NCI-H1694 treated with DMSO at 0.1 percent for 48 hours (cell line): Measurements from ENCODE around the gene PRIM2.
"Not testable (repeated sequence)": the region's sequence is repeated elsewhere in the genome, so short reads cannot be mapped to it uniquely, and the experiment has no call there.

Source experiments
- DNase-seq: peaks from one replicate; lab custom pipeline; 2025; lab: John Stamatoyannopoulos, UW

PRIM2 gene

GRCh38 chr6:57365076-57365583 lies 47.7 kb downstream of the PRIM2 start:
- DNase-seq = not testable (repeated sequence)

GRCh38 chr6:57368965-57369731 lies 51.7 kb downstream of the PRIM2 start:
- not testable (repeated sequence) for DNase-seq

GRCh38 chr6:57371779-57372178 lies 54.3 kb downstream of the PRIM2 start:
- DNase-seq = not testable (repeated sequence)

- DNase-seq = not testable (repeated sequence)
These were observed 57.3 kb downstream of the PRIM2 start for GRCh38 chr6:57374764-57375163.

GRCh38 chr6:57376083-57376482 lies 58.7 kb downstream of the PRIM2 start:
- DNase-seq = not testable (repeated sequence)

- not testable (repeated sequence) for DNase-seq
These were observed 71.7 kb downstream of the PRIM2 start for GRCh38 chr6:57389038-57389592.

- not testable (repeated sequence) for DNase-seq
These were observed 73.4 kb downstream of the PRIM2 start for GRCh38 chr6:57390818-57391217.

GRCh38 chr6:57392047-57392446 lies 74.6 kb downstream of the PRIM2 start:
- not testable (repeated sequence) for DNase-seq

- DNase-seq = not testable (repeated sequence)
These were observed 101.9 kb downstream of the PRIM2 start for GRCh38 chr6:57419341-57419740.

- no peak for DNase-seq
These were observed 104.1 kb downstream of the PRIM2 start for GRCh38 chr6:57421503-57421902.

- DNase-seq = no peak
These were observed 106.0 kb downstream of the PRIM2 start for GRCh38 chr6:57423468-57423867.

- not testable (repeated sequence) for DNase-seq
These were observed 114.3 kb downstream of the PRIM2 start for GRCh38 chr6:57431742-57432141.

- no peak for DNase-seq
These were observed 114.7 kb downstream of the PRIM2 start for GRCh38 chr6:57432157-57432556.

GRCh38 chr6:57432919-57433684 lies 115.7 kb downstream of the PRIM2 start:
- DNase-seq = no peak

- not testable (repeated sequence) for DNase-seq
These were observed 116.4 kb downstream of the PRIM2 start for GRCh38 chr6:57433790-57434189.

- no peak for DNase-seq
These were observed 117.5 kb downstream of the PRIM2 start for GRCh38 chr6:57434944-57435343.

- DNase-seq = no peak
These were observed 118.2 kb downstream of the PRIM2 start for GRCh38 chr6:57435475-57436160.

- DNase-seq = not testable (repeated sequence)
These were observed 123.3 kb downstream of the PRIM2 start for GRCh38 chr6:57440735-57441134.

- DNase-seq = not testable (repeated sequence)
These were observed 124.7 kb downstream of the PRIM2 start for GRCh38 chr6:57442133-57442532.

- not testable (repeated sequence) for DNase-seq
These were observed 125.8 kb downstream of the PRIM2 start for GRCh38 chr6:57443181-57443580.

GRCh38 chr6:57444787-57445186 lies 127.4 kb downstream of the PRIM2 start:
- DNase-seq = not testable (repeated sequence)

GRCh38 chr6:57445379-57445778 lies 127.9 kb downstream of the PRIM2 start:
- not testable (repeated sequence) for DNase-seq
